PFSK-1 (cell line): ENCODE data around the gene WDR70.

Experiments
- FOXP2 ChIP-seq: optimal IDR thresholded peaks from 2 replicates; pipeline ENCODE3; 2011; ENCODE audit warnings: borderline replicate concordance, control low read depth, inconsistent platforms; ENCODE audit not compliant: insufficient read depth; ENCODE audit errors: extremely low read length, extremely low read depth
- POLR2AphosphoS5 ChIP-seq: IDR thresholded peaks from 2 replicates; pipeline ENCODE4 v1.6.1; 2012; ENCODE audit warnings: low read depth, mild to moderate bottlenecking, control low read depth, low read length, moderate library complexity
- REST ChIP-seq, 2 experiments: IDR thresholded peaks; 2 replicates each; pipeline versions ENCODE4 v1.6.1 to v1.8.0; 2011 to 2012; ENCODE audit warnings: low read depth in 2 of 2, low read length in 2 of 2, control low read depth in 1 of 2, inconsistent platforms in 1 of 2, mild to moderate bottlenecking in 1 of 2, moderate library complexity in 1 of 2; ENCODE audit not compliant: insufficient read depth in 1 of 2
- SIN3A ChIP-seq: IDR thresholded peaks from 2 replicates; pipeline ENCODE4 v1.6.1; 2012; ENCODE audit warnings: mild to moderate bottlenecking, low read length, moderate library complexity, borderline replicate concordance; ENCODE audit not compliant: insufficient read depth
- TAF1 ChIP-seq: IDR thresholded peaks from 2 replicates; pipeline ENCODE4 v1.6.1; 2012; ENCODE audit warnings: low read length, control low read depth, borderline replicate concordance; ENCODE audit not compliant: insufficient read depth

Gene WDR70

GRCh38 chr5:37701868-37702267 is 322.8 kb downstream of the WDR70 start:
- TF ChIP-seq TAF1 = no peak
- TF ChIP-seq FOXP2 = no peak
- no peak for TF ChIP-seq REST (IDR thresholded peaks at IDR 0.05; ENCODE audit: insufficient read depth in 1 of 2, low read depth in 2 of 2, low read length in 2 of 2)
- TF ChIP-seq SIN3A = no peak
- no peak for TF ChIP-seq POLR2AphosphoS5

GRCh38 chr5:37703841-37704241 is 324.7 kb downstream of the WDR70 start:
- TF ChIP-seq REST (IDR thresholded peaks at IDR 0.05; ENCODE audit: insufficient read depth in 1 of 2, low read depth in 2 of 2, low read length in 2 of 2) = no peak
- no peak for TF ChIP-seq TAF1
- TF ChIP-seq FOXP2 = no peak
- TF ChIP-seq POLR2AphosphoS5 = no peak
- TF ChIP-seq SIN3A = no peak

GRCh38 chr5:37704406-37704805 is 325.3 kb downstream of the WDR70 start:
- TF ChIP-seq REST (IDR thresholded peaks at IDR 0.05; ENCODE audit: insufficient read depth in 1 of 2, low read depth in 2 of 2, low read length in 2 of 2) (no peak), SIN3A (no peak), TAF1 (no peak), POLR2AphosphoS5 (no peak), FOXP2 (no peak)

- TF ChIP-seq REST (IDR thresholded peaks at IDR 0.05; ENCODE audit: insufficient read depth in 1 of 2, low read depth in 2 of 2, low read length in 2 of 2) (no peak), FOXP2 (no peak), POLR2AphosphoS5 (no peak)
Observed at GRCh38 chr5:37709020-37709419, 329.9 kb downstream of the WDR70 start.

GRCh38 chr5:37710965-37711364 is 331.8 kb downstream of the WDR70 start:
- TF ChIP-seq TAF1 = no peak
- no peak for TF ChIP-seq SIN3A
- no peak for TF ChIP-seq REST (IDR thresholded peaks at IDR 0.05; ENCODE audit: insufficient read depth in 1 of 2, low read depth in 2 of 2, low read length in 2 of 2)
- no peak for TF ChIP-seq FOXP2
- no peak for TF ChIP-seq POLR2AphosphoS5
